ENCODE data around the gene ABHD14A.

GRCh38 chr3:51960386-51960785, 14.5 kb upstream of the ABHD14A start:
- TF ChIP-seq CTCF (IDR thresholded peaks at IDR 0.05), result no peak
- TF ChIP-seq EP300 (IDR thresholded peaks at IDR 0.05), result no peak
- no peak for TF ChIP-seq POLR2A (IDR thresholded peaks at IDR 0.05)

Measured in tibial nerve (tissue), 4 donors.